Memory B cell (primary cell): ENCODE results near the gene LRRC73.

ENCODE experiments used
- ATAC-seq: fragments of 150-1000 bp; cut with Tn5 transposase; 2 replicates; pipeline ENCODE4 v1.10.0; 2021; ENCODE audit warnings: low read depth, mild to moderate bottlenecking, moderate library complexity
- DNase-seq, 2 donors: peaks; one replicate each; pipeline ENCODE4 v3.0.0; 2022; ENCODE audit warnings: low spot score in 2 of 2
- H3K27ac Mint-ChIP-seq: one replicate; pipeline ENCODE4 v1.8.0; 2022; ENCODE audit warnings: mild to moderate bottlenecking, moderate library complexity, mixed read lengths
- H3K27me3 Mint-ChIP-seq: one replicate; pipeline ENCODE4 v1.8.0; 2022; ENCODE audit warnings: mixed read lengths
- H3K36me3 Mint-ChIP-seq: one replicate; pipeline ENCODE4 v1.8.0; 2022; ENCODE audit warnings: mild to moderate bottlenecking, mixed read lengths
- H3K4me1 Mint-ChIP-seq: one replicate; pipeline ENCODE4 v1.8.0; 2022; ENCODE audit warnings: mixed read lengths
- H3K4me3 Mint-ChIP-seq: one replicate; pipeline ENCODE4 v1.8.0; 2022; ENCODE audit warnings: mild to moderate bottlenecking, moderate library complexity, mixed read lengths
- H3K9me3 Mint-ChIP-seq: one replicate; pipeline ENCODE4 v1.8.0; 2022; ENCODE audit warnings: mixed read lengths

LRRC73 gene

GRCh38 chr6:43521836-43522235 lies 11.7 kb upstream of the LRRC73 start:
- ATAC-seq: no peak
- no peak for DNase-seq

GRCh38 chr6:43520097-43520496 lies 10.0 kb upstream of the LRRC73 start:
- Mint-ChIP-seq H3K36me3 (peaks cover 14% of the 10 kb centered on the region), H3K27ac (no peak overlapping the region)
- no peak for ATAC-seq

More at GRCh38 chr6:43521836-43522235, 11.7 kb upstream of the LRRC73 start:
- Mint-ChIP-seq H3K36me3 (peaks cover 17% of the 10 kb centered on the region), H3K27me3 (no peaks in the 10 kb centered on the region), H3K4me1 (no peaks in the 10 kb centered on the region), H3K4me3 (no peak overlapping the region), H3K9me3 (no peaks in the 10 kb centered on the region), H3K27ac (no peak overlapping the region)

GRCh38 chr6:43517505-43518357 lies 7.6 kb upstream of the LRRC73 start:
- ATAC-seq: no peak
- no peak for DNase-seq
- no peaks in the 10 kb centered on the region for H3K9me3 Mint-ChIP-seq
- H3K36me3 Mint-ChIP-seq: peaks cover 16% of the 10 kb centered on the region
- H3K27ac Mint-ChIP-seq: no peak overlapping the region
- H3K4me1 Mint-ChIP-seq: peaks cover 16% of the 10 kb centered on the region
- H3K27me3 Mint-ChIP-seq: no peaks in the 10 kb centered on the region
- H3K4me3 Mint-ChIP-seq: no peak overlapping the region

More at GRCh38 chr6:43520097-43520496, 10.0 kb upstream of the LRRC73 start:
- DNase-seq: no peak
- H3K27me3 Mint-ChIP-seq: no peaks in the 10 kb centered on the region
- no peak overlapping the region for H3K4me3 Mint-ChIP-seq
- H3K4me1 Mint-ChIP-seq: peaks cover 11% of the 10 kb centered on the region
- no peaks in the 10 kb centered on the region for H3K9me3 Mint-ChIP-seq

GRCh38 chr6:43516697-43517504 lies 6.8 kb upstream of the LRRC73 start, which contains the start of the genes POLR1C and YIPF3:
Gene POLR1C, plus strand, starts transcription at chr6:43517089. Its CDS starts 21 bp downstream, at chr6:43517110.
Gene YIPF3, minus strand, starts transcription at chr6:43516926. Its CDS starts 119 bp downstream, at chr6:43516807.
- Mint-ChIP-seq H3K9me3 (no peaks in the 10 kb centered on the region), H3K4me3 (no peak within 1 kb of the TSS), H3K27me3 (no peaks in the 10 kb centered on the region), H3K36me3 (peaks cover 17% of the 10 kb centered on the region), H3K4me1 (peaks cover 16% of the 10 kb centered on the region), H3K27ac (no peak within 1 kb of the TSS)
- DNase-seq: peak; percentile 89 to 96
- ATAC-seq: peak; percentile 95

GRCh38 chr6:43516367-43516696 lies 6.2 kb upstream of the LRRC73 start:
- peaks cover 19% of the 10 kb centered on the region for H3K36me3 Mint-ChIP-seq
- no peak overlapping the region for H3K27ac Mint-ChIP-seq
- DNase-seq (no peak), ATAC-seq (peak; percentile 3)
- H3K9me3 Mint-ChIP-seq: no peaks in the 10 kb centered on the region
- no peaks in the 10 kb centered on the region for H3K27me3 Mint-ChIP-seq
- peaks cover 19% of the 10 kb centered on the region for H3K4me1 Mint-ChIP-seq
- H3K4me3 Mint-ChIP-seq: no peak overlapping the region

GRCh38 chr6:43515808-43516207 lies 5.7 kb upstream of the LRRC73 start:
- H3K36me3 Mint-ChIP-seq: peaks cover 19% of the 10 kb centered on the region
- no peaks in the 10 kb centered on the region for H3K27me3 Mint-ChIP-seq
- H3K27ac Mint-ChIP-seq: no peak overlapping the region
- DNase-seq: no peak
- ATAC-seq: no peak
- H3K9me3 Mint-ChIP-seq: no peaks in the 10 kb centered on the region
- H3K4me1 Mint-ChIP-seq: peaks cover 19% of the 10 kb centered on the region
- H3K4me3 Mint-ChIP-seq: no peak overlapping the region

- Mint-ChIP-seq H3K27ac (peak overlapping the region; percentile 37), H3K9me3 (no peaks in the 10 kb centered on the region), H3K36me3 (peaks cover 17% of the 10 kb centered on the region), H3K4me3 (no peak overlapping the region), H3K4me1 (peaks cover 30% of the 10 kb centered on the region), H3K27me3 (peaks cover 8% of the 10 kb centered on the region)
- no peak for DNase-seq
- no peak for ATAC-seq
These were observed 1.8 kb upstream of the LRRC73 start for GRCh38 chr6:43511824-43512415.

- peak overlapping the region; percentile 68 for H3K27ac Mint-ChIP-seq
- H3K4me3 Mint-ChIP-seq: peak overlapping the region; percentile 78
- peaks cover 8% of the 10 kb centered on the region for H3K27me3 Mint-ChIP-seq
- DNase-seq (no peak), ATAC-seq (no peak)
- H3K9me3 Mint-ChIP-seq: no peaks in the 10 kb centered on the region
- H3K36me3 Mint-ChIP-seq: peaks cover 15% of the 10 kb centered on the region
- peaks cover 24% of the 10 kb centered on the region for H3K4me1 Mint-ChIP-seq
These were observed 649 bp upstream of the LRRC73 start for GRCh38 chr6:43510827-43511163.

GRCh38 chr6:43509142-43509983 lies 783 bp downstream of the LRRC73 start:
- Mint-ChIP-seq H3K36me3 (peaks cover 11% of the 10 kb centered on the region), H3K27me3 (peaks cover 8% of the 10 kb centered on the region), H3K4me1 (peaks cover 16% of the 10 kb centered on the region), H3K4me3 (peak overlapping the region; percentile 86), H3K9me3 (no peaks in the 10 kb centered on the region), H3K27ac (peak overlapping the region; percentile 45)
- no peak for ATAC-seq
- peak in 1 of 2 donors; percentile 40 for DNase-seq

GRCh38 chr6:43508481-43509141 lies 1.5 kb downstream of the LRRC73 start:
- peaks cover 8% of the 10 kb centered on the region for H3K27me3 Mint-ChIP-seq
- no peaks in the 10 kb centered on the region for H3K9me3 Mint-ChIP-seq
- no peak for DNase-seq
- H3K4me3 Mint-ChIP-seq: peak overlapping the region; percentile 86
- H3K36me3 Mint-ChIP-seq: peaks cover 14% of the 10 kb centered on the region
- peak overlapping the region; percentile 45 for H3K27ac Mint-ChIP-seq
- H3K4me1 Mint-ChIP-seq: peaks cover 16% of the 10 kb centered on the region
- ATAC-seq: no peak

GRCh38 chr6:43506667-43507471 lies 3.3 kb downstream of the LRRC73 start:
- H3K36me3 Mint-ChIP-seq: peaks cover 11% of the 10 kb centered on the region
- peaks cover 14% of the 10 kb centered on the region for H3K4me1 Mint-ChIP-seq
- H3K27me3 Mint-ChIP-seq: peaks cover 8% of the 10 kb centered on the region
- DNase-seq (peak; percentile 83 to 87), ATAC-seq (peak; percentile 66)
- no peak overlapping the region for H3K4me3 Mint-ChIP-seq
- no peak overlapping the region for H3K27ac Mint-ChIP-seq
- H3K9me3 Mint-ChIP-seq: no peaks in the 10 kb centered on the region

GRCh38 chr6:43506171-43506570 lies 4.0 kb downstream of the LRRC73 start:
- H3K27me3 Mint-ChIP-seq: peaks cover 8% of the 10 kb centered on the region
- no peak overlapping the region for H3K27ac Mint-ChIP-seq
- peaks cover 11% of the 10 kb centered on the region for H3K4me1 Mint-ChIP-seq
- DNase-seq (no peak), ATAC-seq (no peak)
- no peaks in the 10 kb centered on the region for H3K9me3 Mint-ChIP-seq
- H3K36me3 Mint-ChIP-seq: peaks cover 11% of the 10 kb centered on the region
- H3K4me3 Mint-ChIP-seq: no peak overlapping the region
